KOPT-K1 (cell line): ENCODE results near the gene EPB41L3.

Experiments used
- H3K27ac ChIP-seq: fragments of 200-600 bp; sonication (generic); 2 replicates; pipeline ENCODE4 v1.5.1; 2016; ENCODE audit warnings: antibody characterized with exemption, mild to moderate bottlenecking, low read depth, low read length; ENCODE audit not compliant: poor library complexity, severe bottlenecking
- H3K36me3 ChIP-seq: fragments of 200-600 bp; sonication (generic); 2 replicates; pipeline ENCODE4 v1.5.1; 2017; ENCODE audit warnings: antibody characterized with exemption, mild to moderate bottlenecking, low read length, moderate library complexity; ENCODE audit not compliant: insufficient read depth
- H3K9me3 ChIP-seq: fragments of 200-600 bp; sonication (generic); 2 replicates; pipeline ENCODE4 v1.5.1; 2017; ENCODE audit warnings: antibody characterized with exemption, low read length, mild to moderate bottlenecking; ENCODE audit not compliant: insufficient read depth, poor library complexity, severe bottlenecking

EPB41L3 gene

DNA sequence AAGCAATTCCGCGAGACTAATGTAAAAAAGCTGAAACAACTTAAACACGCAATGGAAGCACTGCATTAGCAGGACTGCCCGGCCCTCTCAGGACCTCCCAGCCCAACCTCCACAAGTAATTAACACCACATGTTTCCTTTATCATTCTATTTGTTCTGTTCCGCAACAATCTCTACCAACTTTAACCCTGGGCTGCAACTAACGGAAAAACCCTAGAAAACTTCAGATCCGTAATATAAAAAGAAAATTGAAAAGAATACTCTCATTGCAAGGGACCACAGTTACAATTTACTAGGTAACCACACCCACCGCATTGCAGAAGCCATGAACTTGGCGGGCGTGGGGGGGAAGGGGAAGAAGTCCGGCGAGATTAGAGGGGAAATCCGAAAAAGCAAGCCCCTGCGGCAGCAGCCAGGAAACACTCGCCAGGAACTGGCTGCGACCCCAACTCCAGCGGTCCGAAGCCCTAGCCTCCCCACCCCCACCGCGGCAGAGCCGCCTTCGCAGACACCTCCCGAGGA lies 1.2 kb downstream of the EPB41L3 start:
- Histone ChIP-seq H3K36me3 (no peaks in the 10 kb centered on the region), H3K9me3 (no peaks in the 10 kb centered on the region), H3K27ac (no peak overlapping the region)

DNA sequence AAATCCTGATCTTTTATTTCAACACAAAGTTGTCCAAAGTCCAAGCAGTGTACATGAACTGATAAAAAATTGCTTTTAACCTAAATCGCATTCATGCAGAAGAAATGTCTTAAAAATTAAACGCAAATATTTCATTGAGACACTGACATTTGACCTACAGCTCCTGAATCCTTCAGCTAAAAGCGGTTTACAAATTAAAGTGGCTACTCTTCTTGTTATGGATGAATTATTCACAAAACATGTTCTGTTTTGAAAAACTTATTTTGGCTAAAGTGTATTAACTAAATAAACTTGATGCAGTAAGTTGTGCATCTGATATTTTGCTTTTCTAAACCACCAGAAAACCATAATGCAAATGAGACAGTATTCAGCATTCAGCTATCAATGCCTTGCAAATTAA lies 2.2 kb downstream of the EPB41L3 start:
- no peak overlapping the region for H3K27ac ChIP-seq

DNA sequence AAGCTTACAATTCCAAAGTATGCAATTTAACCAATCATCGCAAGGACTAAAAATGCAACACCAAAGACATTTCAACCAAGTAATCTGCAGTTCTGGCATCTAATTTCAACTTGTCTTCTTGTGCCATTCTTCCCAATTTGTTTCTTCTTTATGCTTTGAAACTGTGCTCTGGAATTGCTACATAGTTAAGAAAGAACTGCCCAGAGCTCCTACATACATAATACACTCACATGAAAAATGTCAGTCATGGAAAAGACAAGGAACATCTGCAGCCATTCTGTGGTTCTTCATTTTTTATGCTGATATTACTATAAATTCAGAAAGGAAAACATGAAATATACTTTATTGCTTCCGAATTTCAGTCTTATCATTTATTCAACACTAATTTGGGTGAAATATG lies 4.4 kb downstream of the EPB41L3 start:
- Histone ChIP-seq H3K27ac (no peak overlapping the region), H3K36me3 (no peaks in the 10 kb centered on the region), H3K9me3 (no peaks in the 10 kb centered on the region)

More for the DNA sequence above, 2.2 kb downstream of the EPB41L3 start:
- H3K9me3 ChIP-seq: no peaks in the 10 kb centered on the region
- no peaks in the 10 kb centered on the region for H3K36me3 ChIP-seq

DNA sequence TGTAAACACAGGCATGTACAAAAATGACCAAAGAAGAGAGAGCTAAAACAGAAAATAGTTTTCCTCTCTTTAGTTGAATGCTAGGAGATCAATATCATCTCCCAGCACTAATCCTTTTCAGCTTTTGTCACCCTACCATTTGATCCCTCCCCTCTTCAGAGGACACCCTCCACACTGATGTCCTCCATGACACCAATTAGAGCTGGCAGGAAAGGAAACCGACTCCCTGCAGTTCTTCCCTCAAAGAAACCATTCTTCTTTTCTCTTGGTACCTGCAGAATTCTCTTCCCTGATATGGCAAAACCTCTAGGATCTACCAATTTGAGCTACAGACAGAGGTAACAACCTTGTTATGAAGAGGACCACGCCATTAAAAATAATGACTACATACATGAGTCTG lies 5.3 kb downstream of the EPB41L3 start:
- Histone ChIP-seq H3K9me3 (no peaks in the 10 kb centered on the region), H3K36me3 (no peaks in the 10 kb centered on the region), H3K27ac (no peak overlapping the region)

DNA sequence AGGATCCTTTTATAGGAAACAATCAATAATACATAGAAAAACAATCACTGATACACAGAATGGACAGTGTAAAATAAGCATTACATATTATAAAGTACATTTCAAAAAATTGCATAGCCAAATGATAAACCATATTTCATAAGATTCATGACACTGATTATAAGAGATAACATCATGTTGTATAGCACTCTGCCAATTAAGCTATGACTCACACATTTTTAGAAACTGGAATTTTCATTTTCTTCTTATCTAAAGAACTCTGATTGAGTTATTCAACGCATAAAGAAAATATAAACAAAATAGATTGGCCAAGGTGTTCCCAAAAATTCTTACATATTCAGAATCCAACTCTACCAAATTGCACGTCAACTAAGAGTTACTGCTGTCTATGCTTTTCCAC lies 5.9 kb downstream of the EPB41L3 start:
- H3K9me3 ChIP-seq: no peaks in the 10 kb centered on the region
- H3K27ac ChIP-seq: no peak overlapping the region
- no peaks in the 10 kb centered on the region for H3K36me3 ChIP-seq

DNA sequence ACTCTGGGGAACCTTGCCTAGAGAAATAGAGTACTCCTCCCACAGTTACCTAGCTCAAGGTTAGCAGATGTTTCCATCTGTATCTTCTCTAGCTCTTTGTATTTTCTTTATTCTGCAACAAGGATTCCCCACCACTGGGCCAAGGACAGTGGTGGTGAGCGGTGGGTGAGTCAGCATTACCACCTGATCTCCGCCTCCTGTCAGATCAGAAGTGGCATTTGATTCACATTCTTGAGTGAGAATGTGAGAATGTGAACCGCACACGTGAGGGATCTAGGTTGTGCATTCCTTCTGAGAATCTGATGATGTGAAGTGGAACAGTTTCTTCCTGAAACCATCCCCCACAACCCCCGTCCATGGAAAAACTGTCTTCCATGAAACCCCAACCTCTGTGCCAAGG lies 9.0 kb downstream of the EPB41L3 start:
- Histone ChIP-seq H3K9me3 (no peaks in the 10 kb centered on the region), H3K36me3 (no peaks in the 10 kb centered on the region), H3K27ac (no peak overlapping the region)

DNA sequence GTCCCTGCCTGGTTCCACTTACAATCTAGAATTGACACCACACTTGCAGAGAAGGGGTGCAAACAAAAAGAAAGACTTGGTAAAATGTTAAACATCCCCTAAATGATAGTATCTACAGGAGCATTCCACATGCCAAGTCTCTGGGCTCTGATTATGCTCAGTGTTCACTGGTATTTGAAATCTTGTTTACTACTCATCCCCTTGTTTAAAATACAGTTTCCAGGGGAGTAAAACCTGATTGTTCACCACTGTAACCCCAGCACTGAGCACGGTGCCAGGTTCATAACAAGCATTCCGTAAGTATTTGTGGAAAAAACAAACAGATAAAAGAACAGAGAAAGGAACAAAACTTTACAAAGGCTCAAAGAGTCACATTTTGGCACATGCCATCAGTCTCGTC lies 11.7 kb downstream of the EPB41L3 start:
- Histone ChIP-seq H3K27ac (no peak overlapping the region), H3K9me3 (no peaks in the 10 kb centered on the region), H3K36me3 (no peaks in the 10 kb centered on the region)

DNA sequence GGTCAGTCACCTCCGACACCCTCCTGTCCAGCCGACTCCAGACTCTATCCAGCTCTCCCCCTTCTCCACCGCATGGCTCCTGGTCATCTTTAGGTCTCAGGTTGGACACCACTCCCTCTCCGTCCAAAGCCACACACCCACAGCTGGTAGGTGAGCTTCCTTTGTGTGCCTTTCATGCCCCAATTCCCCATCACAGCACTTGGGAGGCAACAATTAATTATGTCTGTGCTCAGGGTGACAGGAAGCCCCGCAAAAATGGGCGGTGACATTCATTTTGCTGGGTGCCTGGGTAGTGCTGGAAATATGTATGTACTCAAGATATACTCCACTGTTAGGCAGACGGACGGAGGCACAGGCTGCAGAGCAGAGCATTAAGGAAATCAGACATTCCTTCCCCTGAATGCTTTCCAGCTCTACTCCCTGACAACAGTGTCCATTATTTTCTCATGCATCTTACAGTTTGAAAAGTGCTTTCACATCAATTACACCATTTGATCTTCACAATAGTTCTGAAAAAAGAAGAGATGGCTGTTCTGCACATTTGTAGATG lies 13.1 kb downstream of the EPB41L3 start:
- Histone ChIP-seq H3K36me3 (no peaks in the 10 kb centered on the region), H3K9me3 (no peaks in the 10 kb centered on the region), H3K27ac (no peak overlapping the region)

DNA sequence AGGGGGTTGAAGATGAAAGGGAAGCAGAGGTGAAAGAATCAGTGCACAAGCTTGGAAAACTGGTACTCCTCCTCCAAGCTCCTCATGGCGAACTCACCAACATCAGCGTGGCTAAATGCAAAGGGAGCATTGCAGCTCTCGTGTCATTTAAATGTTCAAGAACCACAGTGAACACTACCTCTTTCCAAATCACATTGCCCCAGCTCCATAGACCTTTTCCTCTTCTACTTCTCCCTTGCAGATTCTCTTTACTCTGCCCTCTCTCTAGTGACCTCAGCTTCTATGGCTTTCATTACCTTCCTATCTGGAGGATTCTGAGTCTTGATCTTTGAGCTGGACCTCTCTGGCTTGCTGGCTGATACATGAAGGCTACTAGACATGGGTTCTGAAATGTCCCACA lies 14.3 kb downstream of the EPB41L3 start:
- Histone ChIP-seq H3K27ac (no peak overlapping the region), H3K9me3 (no peaks in the 10 kb centered on the region), H3K36me3 (no peaks in the 10 kb centered on the region)

DNA sequence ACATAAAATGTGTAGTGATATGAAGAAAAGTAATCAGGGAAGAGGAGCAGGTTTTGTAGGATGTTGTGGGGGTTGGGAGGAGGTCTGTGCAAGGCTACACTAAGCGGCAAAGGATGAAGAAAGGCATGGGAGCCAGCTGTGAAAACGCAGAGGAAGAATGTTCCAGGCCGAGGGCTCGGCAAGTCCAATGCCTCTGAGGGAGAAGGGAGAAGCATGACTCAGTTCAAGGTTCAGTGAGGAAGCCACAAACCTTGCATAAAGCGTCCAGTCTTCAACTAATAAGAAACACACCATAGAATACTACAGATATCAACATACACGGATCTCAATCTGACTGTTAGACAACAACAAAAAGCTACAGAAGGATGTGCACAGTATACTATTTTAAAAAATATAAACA lies 16.2 kb downstream of the EPB41L3 start:
- Histone ChIP-seq H3K9me3 (no peaks in the 10 kb centered on the region), H3K27ac (no peak overlapping the region), H3K36me3 (no peaks in the 10 kb centered on the region)

DNA sequence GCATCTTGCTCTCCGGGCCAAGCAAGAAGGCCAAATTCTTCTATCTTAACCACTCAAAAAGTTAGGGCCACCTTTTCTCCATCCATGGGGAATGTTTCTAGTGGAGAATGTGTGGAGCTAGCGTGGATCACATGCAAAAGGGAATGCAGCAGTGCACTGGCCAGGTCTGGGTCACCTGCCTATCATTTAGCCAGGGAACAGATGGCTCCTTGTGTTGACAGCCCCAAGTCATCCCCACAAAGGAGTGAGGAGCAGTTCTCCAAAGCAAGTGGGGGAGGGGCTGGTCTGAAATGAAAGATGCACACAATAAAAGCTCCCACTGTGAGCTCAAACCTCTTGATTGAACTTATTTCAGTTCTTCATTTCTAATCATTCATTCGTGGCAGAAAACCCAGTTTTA lies 19.1 kb downstream of the EPB41L3 start:
- Histone ChIP-seq H3K36me3 (no peaks in the 10 kb centered on the region), H3K9me3 (no peaks in the 10 kb centered on the region), H3K27ac (no peak overlapping the region)

DNA sequence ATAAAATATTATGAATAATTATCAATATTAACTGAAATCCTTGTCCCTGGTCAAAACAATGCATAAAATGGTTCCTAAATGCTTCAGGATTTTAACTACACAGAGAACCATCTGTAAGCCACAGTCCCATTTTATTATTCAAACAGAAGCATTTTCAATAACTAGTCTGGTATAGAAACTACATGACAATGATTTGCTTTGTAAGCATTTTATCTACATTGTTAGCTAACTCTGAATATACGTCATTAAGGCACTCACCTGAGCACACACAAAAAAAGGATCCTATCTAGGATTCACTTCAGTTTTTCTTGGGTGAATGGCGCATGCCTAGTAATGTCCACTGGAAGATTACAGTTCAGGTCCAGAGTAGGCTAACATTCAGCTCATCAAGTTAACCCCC lies 22.8 kb downstream of the EPB41L3 start:
- H3K27ac ChIP-seq: no peak overlapping the region
- no peaks in the 10 kb centered on the region for H3K9me3 ChIP-seq
- H3K36me3 ChIP-seq: no peaks in the 10 kb centered on the region

DNA sequence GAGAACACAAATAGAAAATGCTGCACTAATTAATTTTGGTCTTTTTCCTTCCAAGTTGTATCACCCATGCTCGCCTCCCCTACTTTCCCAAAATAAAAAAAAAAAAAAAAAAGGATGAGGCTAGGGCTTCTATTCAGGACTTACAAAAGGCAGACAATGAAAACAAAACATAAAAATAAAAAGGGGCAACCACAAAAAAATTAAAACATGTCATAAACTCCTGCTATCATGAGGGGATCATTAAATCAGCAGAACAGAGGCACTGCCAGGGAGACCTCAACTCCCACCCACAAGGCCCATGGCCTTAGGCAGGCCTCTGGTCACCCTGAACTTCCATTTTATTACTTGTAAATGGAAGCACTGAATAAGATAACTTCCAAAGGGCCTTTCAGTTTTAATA lies 23.3 kb downstream of the EPB41L3 start:
- Histone ChIP-seq H3K27ac (no peak overlapping the region), H3K36me3 (no peaks in the 10 kb centered on the region), H3K9me3 (no peaks in the 10 kb centered on the region)

DNA sequence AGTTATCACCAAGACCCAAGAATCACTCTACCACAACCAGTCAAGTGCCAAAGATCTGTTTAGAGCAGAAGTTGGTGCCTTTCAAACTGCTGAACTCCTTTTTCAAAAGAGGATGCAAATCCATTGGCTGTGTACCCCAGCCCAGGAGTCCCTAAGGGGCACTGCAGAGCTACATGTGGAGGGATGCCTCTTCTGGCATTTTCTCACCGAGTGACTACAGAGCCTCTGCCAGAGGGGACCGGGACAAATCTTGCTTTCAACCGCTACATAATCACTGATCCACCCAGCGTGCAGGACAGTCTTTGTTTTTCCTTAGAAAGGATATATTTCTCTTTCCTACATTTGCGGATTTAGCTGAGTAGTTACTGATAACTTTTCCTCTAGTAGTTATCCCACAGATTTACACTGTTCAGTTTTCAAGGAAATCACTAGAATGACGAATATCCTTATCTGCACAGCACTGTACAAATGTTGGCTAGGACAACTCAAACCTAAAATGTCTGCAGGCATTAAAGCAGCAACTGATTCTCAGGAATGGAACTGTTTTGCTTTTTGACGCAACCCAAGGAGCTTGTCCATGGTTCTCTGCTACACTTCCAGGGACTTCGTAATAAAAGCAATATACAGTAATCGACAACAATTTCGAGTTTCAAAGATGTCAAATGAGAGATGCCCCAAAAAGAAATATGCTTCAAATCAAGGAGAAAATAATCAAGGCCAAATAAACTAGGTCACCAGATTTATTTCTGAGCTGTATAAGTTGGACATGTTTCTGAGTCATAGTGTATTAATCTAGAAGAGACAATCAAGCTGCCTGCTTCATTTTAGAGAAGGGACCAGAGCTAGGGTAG lies 24.1 kb downstream of the EPB41L3 start:
- no peak overlapping the region for H3K27ac ChIP-seq
- no peaks in the 10 kb centered on the region for H3K9me3 ChIP-seq
- no peaks in the 10 kb centered on the region for H3K36me3 ChIP-seq

DNA sequence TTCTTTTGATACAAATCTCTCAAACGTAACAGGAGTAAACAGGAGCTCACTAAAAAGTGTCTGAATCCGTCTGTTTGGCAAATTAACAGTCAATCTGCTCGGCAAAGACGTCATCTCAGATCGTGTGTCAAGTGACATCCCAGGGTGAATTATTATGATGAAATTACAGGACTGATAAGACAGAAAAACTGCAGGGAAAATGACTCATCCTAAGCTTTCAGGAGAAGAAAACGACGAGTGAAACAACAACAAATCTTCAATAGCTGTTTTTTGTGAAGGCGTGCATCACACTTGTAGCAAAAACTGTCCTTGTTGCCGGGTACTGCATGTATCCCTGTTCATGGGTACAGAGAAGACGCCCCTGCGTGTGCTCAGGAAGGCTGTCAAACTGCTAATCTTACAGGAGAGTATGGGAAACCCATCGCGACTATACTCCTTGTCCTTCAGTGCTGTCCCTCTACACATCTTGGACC lies 24.9 kb downstream of the EPB41L3 start:
- Histone ChIP-seq H3K9me3 (no peaks in the 10 kb centered on the region), H3K27ac (no peak overlapping the region), H3K36me3 (no peaks in the 10 kb centered on the region)
